Measurements from ENCODE around the gene GDPD5.
A peak's percentile ranks its signal among the peaks of the same experiment; 100 is the strongest.

Gene GDPD5

GRCh38 chr11:75490221-75491181, 35.2 kb downstream of the GDPD5 start:
- no peak for DNase-seq (ENCODE audit: low read depth)

GRCh38 chr11:75487365-75487764, 38.4 kb downstream of the GDPD5 start:
- DNase-seq (ENCODE audit: low read depth): no peak

- no peak for DNase-seq (ENCODE audit: low read depth)
Observed at GRCh38 chr11:75485742-75486141, 40.0 kb downstream of the GDPD5 start.

GRCh38 chr11:75482931-75483469, 42.7 kb downstream of the GDPD5 start:
- DNase-seq (ENCODE audit: low read depth): no peak

DNA sequence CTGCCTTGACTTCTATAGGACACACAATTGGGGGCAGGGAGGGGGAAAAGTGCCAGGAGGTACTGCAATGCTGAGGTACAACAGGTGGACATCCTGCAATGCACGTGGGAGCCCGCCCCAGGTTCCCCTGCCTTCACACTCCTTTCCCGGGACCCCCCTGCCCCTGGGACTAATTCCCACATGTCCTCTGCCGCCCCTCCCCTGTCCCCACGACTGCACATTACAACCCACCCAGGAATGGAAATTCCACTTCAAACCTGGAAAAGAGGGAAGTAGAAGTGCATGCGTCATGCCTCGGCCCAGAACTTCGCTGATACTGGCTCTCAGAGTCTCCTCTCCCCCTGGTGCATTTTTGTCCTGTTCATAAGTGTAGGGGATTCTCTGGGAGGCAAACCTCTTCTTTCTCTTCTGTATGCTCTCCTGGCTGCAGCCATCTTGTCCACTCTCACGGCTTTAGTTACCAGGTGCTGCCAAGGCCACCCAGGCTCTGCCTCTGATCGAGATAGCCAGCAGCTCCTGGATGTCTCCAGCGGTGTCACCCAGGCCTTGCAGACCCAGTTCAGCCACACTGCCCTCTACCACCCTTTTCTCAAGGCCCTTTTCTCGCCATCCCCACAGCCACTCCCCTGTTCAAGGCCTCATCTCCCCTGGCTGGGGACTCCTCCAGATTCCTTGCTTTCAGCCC, 43.7 kb downstream of the GDPD5 start:
- DNase-seq (ENCODE audit: low read depth): no peak

DNA sequence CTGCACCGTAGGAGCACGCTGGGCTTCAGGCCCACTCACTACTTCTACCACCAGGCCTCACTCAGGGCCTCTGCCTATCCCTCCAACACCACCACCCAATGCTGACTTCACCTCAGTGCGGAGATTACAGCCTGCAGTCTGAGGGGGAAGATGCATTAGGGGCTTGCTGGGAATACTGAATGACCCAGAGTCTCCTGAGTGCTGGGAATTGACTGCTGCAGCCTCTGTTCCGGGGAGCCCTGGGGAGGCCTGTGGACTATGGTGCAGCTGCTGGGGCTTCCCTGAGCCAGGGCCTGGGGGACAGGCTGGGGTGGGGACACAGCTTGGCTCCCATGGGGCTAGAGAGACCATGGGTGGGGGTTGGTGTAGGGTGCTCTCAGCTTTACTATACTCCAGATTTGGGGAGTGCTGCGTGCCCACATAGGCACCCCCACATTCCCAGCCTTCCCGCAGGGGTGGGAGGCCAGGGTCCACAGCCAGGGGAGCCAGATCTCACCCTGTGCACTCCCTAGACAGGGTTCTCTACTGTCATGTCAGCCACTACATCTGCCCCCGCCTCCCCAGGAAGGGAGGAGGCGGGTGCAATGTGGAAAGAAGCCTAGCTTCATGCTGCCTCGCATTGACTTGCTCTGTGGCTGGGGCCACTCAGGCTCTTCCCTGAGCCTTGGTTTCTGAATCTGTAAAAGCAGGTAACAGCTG, 44.4 kb downstream of the GDPD5 start:
- no peak for DNase-seq (ENCODE audit: low read depth)

- DNase-seq (ENCODE audit: low read depth): no peak
Observed at GRCh38 chr11:75480185-75481175, 45.3 kb downstream of the GDPD5 start.

GRCh38 chr11:75479597-75480145, 46.1 kb downstream of the GDPD5 start:
- DNase-seq (ENCODE audit: low read depth): no peak

GRCh38 chr11:75478783-75479596, 46.8 kb downstream of the GDPD5 start:
- DNase-seq (ENCODE audit: low read depth): no peak

GRCh38 chr11:75477614-75477935, 48.2 kb downstream of the GDPD5 start:
- no peak for DNase-seq (ENCODE audit: low read depth)

GRCh38 chr11:75476739-75477613, 48.8 kb downstream of the GDPD5 start:
- no peak for DNase-seq (ENCODE audit: low read depth)

GRCh38 chr11:75475767-75476650, 49.7 kb downstream of the GDPD5 start:
- DNase-seq (ENCODE audit: low read depth): no peak

- DNase-seq (ENCODE audit: low read depth): peak; percentile 22
Observed at GRCh38 chr11:75474878-75475766, 50.6 kb downstream of the GDPD5 start.

GRCh38 chr11:75474240-75474639, 51.5 kb downstream of the GDPD5 start:
- DNase-seq (ENCODE audit: low read depth): no peak

GRCh38 chr11:75473684-75474083, 52.1 kb downstream of the GDPD5 start:
- DNase-seq (ENCODE audit: low read depth): no peak

DNA sequence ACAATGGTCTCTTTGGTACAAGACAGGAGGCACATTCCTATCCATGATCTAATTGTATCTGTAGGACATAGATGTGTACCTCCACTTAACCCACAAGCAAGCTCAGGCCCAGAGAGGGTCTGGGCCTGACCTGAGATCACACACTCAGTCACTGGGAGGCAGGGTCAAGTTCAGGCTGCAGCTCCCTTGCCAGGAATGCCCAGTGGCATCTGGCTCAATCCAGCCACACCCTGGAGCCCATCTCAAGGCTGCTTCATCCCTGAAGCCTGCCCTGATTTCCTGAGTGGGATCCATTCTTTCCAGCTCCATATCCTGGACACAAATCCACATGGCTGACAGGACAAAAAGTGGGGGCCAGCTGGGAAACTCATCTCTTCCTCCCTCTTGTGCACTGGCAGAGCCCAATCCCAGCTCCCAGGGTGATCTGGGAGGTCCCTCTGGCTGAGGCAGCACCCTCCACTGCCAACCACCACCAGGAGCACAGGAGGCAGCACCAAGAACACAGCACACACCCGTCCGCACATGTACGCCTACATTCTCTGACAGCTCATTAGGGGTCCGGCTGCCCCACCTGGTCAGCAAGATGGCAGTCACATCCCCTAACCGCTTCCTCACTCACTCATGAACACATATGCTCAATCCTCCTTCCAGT, 53.5 kb downstream of the GDPD5 start:
- DNase-seq (ENCODE audit: low read depth): no peak
